ENCODE data around the gene SP140L.
"Not testable (repeated sequence)": the region's sequence is repeated elsewhere in the genome, so short reads cannot be mapped to it uniquely, and the experiment has no call there.

Gene SP140L

GRCh38 chr2:230323385-230324106 lies 3.4 kb upstream of the SP140L start:
- DNase-seq (ENCODE audit: low read depth in 3 of 3), result no peak

- no peak for DNase-seq (ENCODE audit: low read depth in 3 of 3)
Observed at GRCh38 chr2:230324503-230324902, 2.5 kb upstream of the SP140L start.

GRCh38 chr2:230325316-230326243 lies 1.4 kb upstream of the SP140L start:
- DNase-seq (ENCODE audit: low read depth in 3 of 3), result no peak

GRCh38 chr2:230327418-230328154 lies 593 bp downstream of the SP140L start:
- DNase-seq (ENCODE audit: low read depth in 3 of 3), result no peak

GRCh38 chr2:230328155-230328458 lies 1.1 kb downstream of the SP140L start:
- no peak for DNase-seq (ENCODE audit: low read depth in 3 of 3)

- no peak for DNase-seq (ENCODE audit: low read depth in 3 of 3)
Observed at GRCh38 chr2:230329946-230330605, 3.1 kb downstream of the SP140L start.

GRCh38 chr2:230330725-230331124 lies 3.7 kb downstream of the SP140L start:
- no peak for DNase-seq (ENCODE audit: low read depth in 3 of 3)

- no peak for DNase-seq (ENCODE audit: low read depth in 3 of 3)
Observed at GRCh38 chr2:230335461-230335863, 8.5 kb downstream of the SP140L start.

- DNase-seq (ENCODE audit: low read depth in 3 of 3), result no peak
Observed at GRCh38 chr2:230335864-230336506, 9.0 kb downstream of the SP140L start.

- not testable (repeated sequence) for DNase-seq (ENCODE audit: low read depth in 3 of 3)
Observed at GRCh38 chr2:230341936-230342528, 15.0 kb downstream of the SP140L start.

- DNase-seq (ENCODE audit: low read depth in 3 of 3), result not testable (repeated sequence)
Observed at GRCh38 chr2:230343041-230343624, 16.1 kb downstream of the SP140L start.

GRCh38 chr2:230343747-230344146 lies 16.8 kb downstream of the SP140L start:
- no peak for DNase-seq (ENCODE audit: low read depth in 3 of 3)

- DNase-seq (ENCODE audit: low read depth in 3 of 3), result no peak
Observed at GRCh38 chr2:230346465-230346864, 19.5 kb downstream of the SP140L start.

GRCh38 chr2:230346921-230347533 lies 20.0 kb downstream of the SP140L start:
- no peak for DNase-seq (ENCODE audit: low read depth in 3 of 3)

- no peak for DNase-seq (ENCODE audit: low read depth in 3 of 3)
Observed at GRCh38 chr2:230347659-230348305, 20.8 kb downstream of the SP140L start.

- DNase-seq (ENCODE audit: low read depth in 3 of 3), result no peak
Observed at GRCh38 chr2:230348787-230349186, 21.8 kb downstream of the SP140L start.

GRCh38 chr2:230356084-230356483 lies 29.1 kb downstream of the SP140L start:
- DNase-seq (ENCODE audit: low read depth in 3 of 3), result no peak

- DNase-seq (ENCODE audit: low read depth in 3 of 3), result no peak
Observed at GRCh38 chr2:230358305-230358704, 31.3 kb downstream of the SP140L start.

GRCh38 chr2:230360028-230360427 lies 33.0 kb downstream of the SP140L start:
- no peak for DNase-seq (ENCODE audit: low read depth in 3 of 3)
